Prostate gland (tissue), 2 donors: ENCODE measurements around the gene TTN. TPM values are rescaled to one million over a fixed set of nuclear protein-coding genes. Genes with fewer than 3 reads are reported as not detected.

Experiments used
- DNase-seq: peaks from one replicate; pipeline ENCODE4 v3.0.0-alpha.2; 2019; ENCODE audit warnings: low spot score
- H3K27ac ChIP-seq, 2 donors: fragments of 200-600 bp; sonication (generic); 2 replicates each; pipeline ENCODE4 v1.5.1; 2017 to 2019
- H3K27me3 ChIP-seq: fragments of 200-600 bp; sonication (generic); replicated peaks from 2 replicates; pipeline ENCODE4 v1.5.1; 2019; ENCODE audit not compliant: insufficient read depth
- H3K36me3 ChIP-seq, 2 donors: fragments of 200-600 bp; sonication (generic); 1 replicate in 1 of 2; 2 replicates in 1 of 2; pipeline versions ENCODE4 v1.5.1 to v1.8.1; 2017 to 2019
- H3K4me1 ChIP-seq: fragments of 200-600 bp; sonication (generic); replicated peaks from 2 replicates; pipeline ENCODE4 v1.5.1; 2019
- H3K4me3 ChIP-seq, 2 donors: fragments of 200-600 bp; sonication (generic); 2 replicates each; pipeline ENCODE4 v1.5.1; 2017 to 2019
- H3K9me3 ChIP-seq: fragments of 200-600 bp; sonication (generic); 2 replicates; pipeline ENCODE4 v1.5.1; 2017
- CTCF ChIP-seq, 4 experiments: fragments of 200-600 bp in 2 of 4; fragments of 450-650 bp in 2 of 4; sonication (generic) in 2 of 4; IDR thresholded peaks; 1 replicate in 3 of 4; 2 replicates in 1 of 4; pipeline ENCODE4 v1.5.1; 2016 to 2019; ENCODE audit warnings: antibody characterized with exemption in 4 of 4, mild to moderate bottlenecking in 2 of 4, moderate library complexity in 2 of 4
- POLR2A ChIP-seq: fragments of 450-650 bp; IDR thresholded peaks from one replicate; pipeline ENCODE4 v1.6.1; 2016; ENCODE audit warnings: antibody characterized with exemption, mild to moderate bottlenecking
- POLR2AphosphoS5 ChIP-seq: sonication (generic); formaldehyde crosslinking; IDR thresholded peaks from one replicate; pipeline ENCODE4 v1.6.1; 2017; ENCODE audit warnings: antibody characterized with exemption
- WGBS: methylation state at CpG from one replicate; pipeline ENCODE4 v1.1.5; 2018; 5-methylcytosine and 5-hydroxymethylcytosine counted together
- intact Hi-C: fragments of 100-400 bp; cut with DNase I; formaldehyde crosslinking; loops from one replicate; pipeline ENCODE4 v1.14.2; 2022
- total RNA-seq, 2 donors: library from RNA; depleted of rRNA; stranded (reverse); fragments of >200 nt; gene quantifications; one replicate each; pipeline ENCODE4 v1.1.0, GENCODE V29; 2016

The TTN gene
- total RNA-seq, 2 donors from 2014 or later = 10.3 to 36.8 TPM

DNA sequence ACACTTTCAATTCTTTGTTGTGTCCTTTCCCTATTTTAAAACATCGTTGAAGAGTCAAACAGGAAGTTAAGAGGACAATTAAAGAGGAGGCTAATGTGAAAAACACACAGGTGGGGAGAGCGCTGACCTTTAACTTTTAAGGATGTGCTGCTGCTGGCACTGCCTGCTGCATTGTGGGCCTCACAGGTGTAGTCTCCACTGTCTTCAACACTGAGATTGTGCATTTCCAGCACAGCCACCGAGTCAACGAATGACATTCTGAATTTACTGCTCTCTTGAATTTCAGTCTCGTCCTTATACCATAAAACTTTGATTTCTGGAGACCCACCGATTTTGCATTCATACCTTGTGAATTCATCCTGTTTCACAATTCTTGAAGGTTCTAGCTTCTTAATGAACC is 91.9 kb downstream of the TTN start:
- WGBS = 88% methylated on average over 6 of the region's 6 CpGs
- H3K9me3 ChIP-seq = no peaks in the 10 kb centered on the region
- no peaks in the 10 kb centered on the region for H3K27me3 ChIP-seq
- no peak for TF ChIP-seq POLR2AphosphoS5
- no peak for TF ChIP-seq POLR2A
- TF ChIP-seq CTCF (IDR thresholded peaks at IDR 0.05) = no peak
- no peak overlapping the region for H3K27ac ChIP-seq
- intact Hi-C loops = no loop called here
- H3K36me3 ChIP-seq = no peaks in the 10 kb centered on the region
- no peak for DNase-seq
- no peaks in the 10 kb centered on the region for H3K4me1 ChIP-seq
- no peak overlapping the region for H3K4me3 ChIP-seq

DNA sequence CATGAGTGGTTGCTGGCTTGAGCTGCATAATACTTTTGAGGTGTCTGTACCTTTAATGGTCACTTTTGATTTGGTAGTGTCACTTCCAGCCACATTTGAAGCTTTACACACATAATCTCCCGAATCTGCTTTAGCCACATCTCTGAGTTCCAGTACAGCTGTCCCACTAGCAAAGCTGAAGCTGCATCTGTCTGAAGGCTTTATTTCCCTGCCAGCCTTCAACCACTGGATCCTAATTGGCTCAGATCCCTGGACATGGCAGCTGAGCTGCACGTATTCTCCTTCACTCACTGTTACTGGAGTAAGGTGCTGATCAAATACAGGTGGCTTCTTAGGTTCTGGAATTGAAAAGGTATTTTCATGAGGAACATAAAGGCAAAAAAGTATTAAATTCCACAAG is 99.7 kb downstream of the TTN start:
- DNase-seq = no peak
- Histone ChIP-seq H3K9me3 (no peaks in the 10 kb centered on the region), H3K4me1 (no peaks in the 10 kb centered on the region), H3K36me3 (no peaks in the 10 kb centered on the region), H3K27me3 (no peaks in the 10 kb centered on the region), H3K27ac (no peak overlapping the region), H3K4me3 (no peak overlapping the region)
- 53% methylated on average over 2 of the region's 2 CpGs for WGBS
- intact Hi-C loops = no loop called here
- no peak for TF ChIP-seq CTCF (IDR thresholded peaks at IDR 0.05)
- no peak for TF ChIP-seq POLR2A
- TF ChIP-seq POLR2AphosphoS5 = no peak

- DNase-seq = no peak
Observed at GRCh38 chr2:178704876-178705275, 102.3 kb downstream of the TTN start.

DNA sequence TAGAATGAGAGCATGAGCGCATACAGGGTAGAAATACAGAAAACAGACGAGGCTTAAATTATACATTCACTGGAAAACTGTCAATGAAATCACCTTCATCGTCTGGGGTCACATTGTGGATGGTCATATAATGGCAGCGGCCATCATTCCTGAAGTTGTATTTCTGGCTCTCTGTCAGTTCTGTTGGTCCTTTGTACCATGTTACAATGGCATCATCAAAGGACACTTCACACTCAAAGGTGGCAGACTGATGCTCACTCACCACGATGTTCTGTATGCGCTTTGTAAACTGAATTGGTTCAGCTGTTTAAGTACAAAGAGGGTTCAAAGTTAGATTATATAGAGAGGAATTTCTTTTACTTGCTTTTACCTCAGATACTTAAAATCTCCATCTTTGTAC is 104.9 kb downstream of the TTN start:
- Histone ChIP-seq H3K4me3 (no peak overlapping the region), H3K27me3 (no peaks in the 10 kb centered on the region), H3K36me3 (no peaks in the 10 kb centered on the region), H3K9me3 (no peaks in the 10 kb centered on the region), H3K27ac (no peak overlapping the region), H3K4me1 (no peaks in the 10 kb centered on the region)
- TF ChIP-seq CTCF (IDR thresholded peaks at IDR 0.05) (no peak), POLR2A (no peak), POLR2AphosphoS5 (no peak)
- intact Hi-C loops = no loop called here
- 87% methylated on average over 6 of the region's 6 CpGs for WGBS
- DNase-seq = no peak

More at GRCh38 chr2:178704876-178705275, 102.3 kb downstream of the TTN start:
- no peak overlapping the region for H3K27ac ChIP-seq
- 92% methylated on average over 5 of the region's 5 CpGs for WGBS
- intact Hi-C loops = no loop called here
- no peaks in the 10 kb centered on the region for H3K27me3 ChIP-seq
- H3K4me1 ChIP-seq = no peaks in the 10 kb centered on the region
- no peak overlapping the region for H3K4me3 ChIP-seq
- H3K9me3 ChIP-seq = no peaks in the 10 kb centered on the region
- TF ChIP-seq CTCF (IDR thresholded peaks at IDR 0.05) (no peak), POLR2AphosphoS5 (no peak), POLR2A (no peak)
- H3K36me3 ChIP-seq = no peaks in the 10 kb centered on the region

GRCh38 chr2:178700922-178701342 is 106.3 kb downstream of the TTN start:
- Histone ChIP-seq H3K4me1 (no peaks in the 10 kb centered on the region), H3K36me3 (no peaks in the 10 kb centered on the region), H3K27me3 (no peaks in the 10 kb centered on the region), H3K9me3 (no peaks in the 10 kb centered on the region), H3K27ac (no peak overlapping the region), H3K4me3 (no peak overlapping the region)
- TF ChIP-seq POLR2AphosphoS5 = no peak
- TF ChIP-seq CTCF (IDR thresholded peaks at IDR 0.05) = peak; percentile 17 to 68 (median 42)
- intact Hi-C loops = no loop called here
- WGBS = 64% methylated on average over 9 of the region's 9 CpGs
- no peak for DNase-seq
